GM10248 (cell line): Measurements from ENCODE around the gene HOXC4.
"Not testable (repeated sequence)": the region's sequence is repeated elsewhere in the genome, so short reads cannot be mapped to it uniquely, and the experiment has no call there.

Experiments used
- CTCF ChIA-PET: fragments of 300-600 bp; sonication (Branson Sonifier 250); formaldehyde crosslinking; extraction: SDS; loops from one replicate; lab custom pipeline; 2021; ENCODE audit warnings: antibody characterized with exemption; lab: Yijun Ruan, JAX
- POLR2A ChIA-PET: fragments of 350-650 bp; sonication (Branson Sonifier 250); formaldehyde crosslinking; extraction: SDS; loops from one replicate; lab custom pipeline; 2020; ENCODE audit warnings: antibody characterized with exemption; lab: Yijun Ruan, JAX
- DNase-seq: peaks from one replicate; pipeline ENCODE4 v3.0.0; 2012; ENCODE audit errors: extremely low spot score
- TF ChIP-seq, protein P1 (sequence below): IDR thresholded peaks from 2 replicates; pipeline ENCODE4 v1.5.1; 2012; ENCODE audit warnings: mild to moderate bottlenecking, low read depth; ENCODE audit errors: extremely low read depth, missing control alignments, control extremely low read depth

HOXC4 gene

DNA sequence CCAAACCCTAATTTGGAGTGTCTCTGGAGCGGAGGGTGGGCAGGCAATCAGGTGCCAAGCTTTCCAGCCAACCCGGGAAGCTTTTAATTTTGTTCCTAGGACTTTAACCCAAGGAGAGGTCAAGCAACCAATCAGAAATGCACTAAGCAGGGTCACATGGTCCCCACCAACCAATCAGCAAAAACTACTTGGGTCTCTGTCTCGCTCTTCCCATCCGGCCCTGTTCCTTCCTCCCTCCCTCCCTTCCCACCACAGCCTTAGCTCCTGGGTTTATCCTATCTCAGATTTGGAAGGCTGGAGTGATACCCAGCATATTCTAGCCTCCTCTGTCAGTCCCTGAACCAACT lies 13.5 kb upstream of the HOXC4 start:
- no peak for DNase-seq
- CTCF ChIA-PET: interaction anchor here (1.2 to 1.9 kb wide), 4 partner anchors 10 to 150 kb away, joined by 3 to 5 read pairs (median 4); no protein-coding TSS in a partner anchor
- POLR2A ChIA-PET: no interaction called here
- TF ChIP-seq, protein P1, sequence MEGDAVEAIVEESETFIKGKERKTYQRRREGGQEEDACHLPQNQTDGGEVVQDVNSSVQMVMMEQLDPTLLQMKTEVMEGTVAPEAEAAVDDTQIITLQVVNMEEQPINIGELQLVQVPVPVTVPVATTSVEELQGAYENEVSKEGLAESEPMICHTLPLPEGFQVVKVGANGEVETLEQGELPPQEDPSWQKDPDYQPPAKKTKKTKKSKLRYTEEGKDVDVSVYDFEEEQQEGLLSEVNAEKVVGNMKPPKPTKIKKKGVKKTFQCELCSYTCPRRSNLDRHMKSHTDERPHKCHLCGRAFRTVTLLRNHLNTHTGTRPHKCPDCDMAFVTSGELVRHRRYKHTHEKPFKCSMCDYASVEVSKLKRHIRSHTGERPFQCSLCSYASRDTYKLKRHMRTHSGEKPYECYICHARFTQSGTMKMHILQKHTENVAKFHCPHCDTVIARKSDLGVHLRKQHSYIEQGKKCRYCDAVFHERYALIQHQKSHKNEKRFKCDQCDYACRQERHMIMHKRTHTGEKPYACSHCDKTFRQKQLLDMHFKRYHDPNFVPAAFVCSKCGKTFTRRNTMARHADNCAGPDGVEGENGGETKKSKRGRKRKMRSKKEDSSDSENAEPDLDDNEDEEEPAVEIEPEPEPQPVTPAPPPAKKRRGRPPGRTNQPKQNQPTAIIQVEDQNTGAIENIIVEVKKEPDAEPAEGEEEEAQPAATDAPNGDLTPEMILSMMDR: no peak

DNA sequence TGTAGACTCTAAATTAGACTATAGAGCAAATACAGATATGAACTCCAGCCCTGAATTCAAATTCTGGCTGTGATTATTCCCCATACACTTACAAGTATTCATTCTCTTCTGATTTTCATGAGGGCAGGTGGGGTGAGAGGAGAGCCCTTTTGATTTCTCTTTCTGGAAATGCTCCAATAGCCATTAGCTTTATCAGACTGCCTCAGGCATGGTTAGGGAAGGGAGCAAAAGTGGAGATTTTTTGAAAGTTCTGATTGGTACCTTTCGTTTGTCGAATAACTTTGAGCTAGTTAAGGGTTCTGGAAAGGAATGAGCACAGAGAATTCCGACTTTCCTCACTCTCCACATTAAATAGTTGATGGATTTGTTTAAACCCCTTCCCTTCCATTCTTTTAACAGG lies 13.0 kb upstream of the HOXC4 start:
- DNase-seq: no peak
- ChIA-PET POLR2A (no interaction called here), CTCF (interaction anchor here (1.2 to 2.2 kb wide), 7 partner anchors 8 to 160 kb away, joined by 3 to 12 read pairs (median 4); partner anchors contain the start of gene HOXC5)
- TF ChIP-seq, protein P1: no peak

DNA sequence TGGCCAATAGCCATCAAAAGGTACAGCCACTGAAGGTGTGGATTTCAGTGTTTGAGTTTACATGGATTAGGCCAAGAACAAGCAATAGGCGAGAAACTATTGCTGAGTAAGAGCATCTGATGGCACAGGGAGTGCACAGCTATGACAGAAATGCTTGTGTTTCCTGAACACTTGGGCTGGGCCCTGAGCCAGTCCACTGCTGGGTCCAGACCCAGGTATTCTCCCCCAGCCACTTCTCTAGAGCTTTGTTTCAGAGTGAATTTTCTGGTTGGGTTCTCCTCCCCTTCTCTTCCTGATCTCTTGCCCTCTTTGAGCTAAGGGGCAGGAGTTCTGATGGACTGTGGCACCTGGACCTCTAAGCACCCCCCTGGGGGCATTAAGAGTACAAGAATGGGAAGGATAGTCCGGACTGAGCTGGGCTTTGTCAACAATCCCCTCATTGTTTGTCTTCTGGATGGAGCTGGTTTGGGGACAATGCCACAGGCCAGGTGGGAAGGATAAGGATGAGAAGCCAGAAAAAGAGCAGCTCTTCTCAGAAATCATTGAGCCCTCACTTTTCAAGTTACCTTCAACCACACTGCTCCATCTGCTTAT lies 12.4 kb upstream of the HOXC4 start:
- CTCF ChIA-PET: interaction anchor here (0.7 to 2.2 kb wide), 8 partner anchors 9 to 160 kb away, joined by 3 to 12 read pairs (median 4); partner anchors contain the start of gene HOXC5
- POLR2A ChIA-PET: no interaction called here
- TF ChIP-seq, protein P1: no peak
- no peak for DNase-seq

DNA sequence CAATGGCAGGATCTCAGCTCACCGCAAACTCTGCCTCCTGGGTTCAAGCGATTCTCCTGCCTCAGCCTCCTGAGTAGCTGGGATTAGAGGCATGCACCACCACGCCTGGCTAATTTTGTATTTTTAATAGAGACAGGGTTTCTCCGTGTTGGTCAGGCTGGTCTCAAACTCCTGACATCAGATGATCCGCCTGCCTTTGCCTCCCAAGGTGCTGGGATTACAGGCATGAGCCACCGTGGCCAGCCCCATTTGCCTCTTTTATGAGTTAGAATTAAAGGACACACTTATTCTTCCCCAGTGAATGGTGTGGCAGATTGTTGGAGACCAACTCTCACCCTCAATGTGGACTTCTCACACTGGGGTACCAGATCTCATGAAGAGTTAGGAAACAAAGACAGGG lies 11.6 kb upstream of the HOXC4 start:
- POLR2A ChIA-PET, DNase-seq: not testable (repeated sequence)
- CTCF ChIA-PET: interaction anchor here (0.9 to 2.2 kb wide), 4 partner anchors 8 to 159 kb away, joined by 3 to 12 read pairs (median 7); partner anchors contain the start of gene HOXC5

DNA sequence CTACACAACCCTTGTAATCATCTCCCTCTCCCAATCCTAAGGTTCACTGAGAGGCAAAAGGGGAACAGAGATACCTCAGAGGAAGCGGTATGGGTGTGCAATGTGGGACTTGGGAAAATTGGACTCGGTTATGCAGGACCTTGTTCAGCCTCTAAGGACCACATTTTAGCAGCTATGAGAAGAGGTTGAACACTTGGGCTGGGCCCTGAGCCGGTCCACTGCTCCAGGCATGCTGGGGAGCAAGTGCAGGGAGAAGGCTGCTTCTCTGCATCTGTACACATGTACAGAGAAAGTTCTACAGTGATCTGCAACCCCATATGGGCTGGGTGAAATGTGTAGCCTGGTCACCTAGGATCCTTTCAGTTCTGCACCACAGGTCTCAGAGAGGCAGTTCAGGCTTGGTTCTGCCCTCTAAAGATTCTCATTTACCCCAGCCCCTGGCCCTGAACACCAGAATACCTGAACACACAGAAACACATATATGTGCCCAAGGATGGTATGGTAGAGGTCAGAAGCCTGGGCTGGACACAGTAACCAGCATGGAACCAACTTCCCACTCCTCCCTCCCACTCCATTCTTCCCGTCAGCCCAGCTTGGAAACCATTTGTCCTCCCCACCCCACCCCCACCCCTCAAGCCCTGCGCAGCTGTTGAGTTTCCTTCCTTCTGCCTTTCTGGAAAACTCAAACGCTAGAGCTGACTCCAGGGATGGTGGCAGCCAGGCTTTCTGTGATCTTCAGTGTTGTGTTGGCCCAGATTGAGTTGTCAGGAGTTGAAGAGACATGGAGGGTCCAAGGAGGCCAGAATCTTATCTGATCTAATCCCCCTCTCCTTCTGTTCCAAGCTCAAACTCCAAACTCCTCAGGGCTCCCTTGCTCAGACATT lies 10.4 kb upstream of the HOXC4 start:
- TF ChIP-seq, protein P1: no peak
- ChIA-PET POLR2A (no interaction called here), CTCF (interaction anchor here (0.7 to 2.3 kb wide), 4 partner anchors 11 to 286 kb away, joined by 3 to 12 read pairs (median 8); partner anchors contain the start of gene HOXC5)
- no peak for DNase-seq

DNA sequence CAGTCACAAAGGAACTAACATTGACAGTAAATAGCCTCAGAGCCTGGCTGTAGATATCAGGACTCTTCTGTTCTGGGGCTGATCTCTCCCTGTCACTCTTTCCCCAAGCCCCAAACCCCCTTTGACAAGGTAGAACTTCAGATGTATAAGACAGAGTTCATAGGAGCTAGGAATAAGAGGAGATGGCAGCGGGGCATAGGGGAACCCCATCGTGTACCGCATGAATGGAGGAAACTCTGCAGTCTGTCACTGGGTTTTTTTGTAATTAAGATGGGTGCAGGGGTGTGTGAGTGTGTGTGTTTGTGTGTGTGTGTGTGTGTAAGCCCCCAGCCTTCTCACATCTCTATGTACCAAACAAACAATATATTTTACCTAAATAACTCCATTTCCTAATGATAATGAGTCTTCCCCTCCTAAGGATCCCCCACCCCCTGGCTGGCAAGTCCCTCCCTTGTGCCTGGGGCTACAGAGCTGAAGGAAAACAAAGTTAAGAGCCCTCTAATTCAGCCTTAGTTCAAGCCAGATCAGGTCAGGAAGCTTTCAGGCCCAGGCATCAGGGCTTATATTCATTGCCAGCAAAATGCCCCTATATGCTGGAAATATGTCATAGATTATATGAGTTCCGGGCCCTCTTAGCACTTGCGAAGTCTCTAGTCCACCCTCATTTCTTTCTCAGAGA lies 9.1 kb upstream of the HOXC4 start:
- ChIA-PET CTCF (interaction anchor here (1.3 to 2.3 kb wide), 2 partner anchors 12 to 156 kb away, joined by 4 to 12 read pairs; partner anchors contain the start of gene HOXC5), POLR2A (no interaction called here)
- DNase-seq: no peak
- TF ChIP-seq, protein P1: no peak
